NCI-H2196 treated with DMSO at 0.1 percent for 48 hours (cell line): ENCODE results near the gene SLX9.

Experiments used
- DNase-seq: peaks from one replicate; lab custom pipeline; 2025; ENCODE audit not compliant: unreplicated experiment; lab: John Stamatoyannopoulos, UW

Gene SLX9, protein sequence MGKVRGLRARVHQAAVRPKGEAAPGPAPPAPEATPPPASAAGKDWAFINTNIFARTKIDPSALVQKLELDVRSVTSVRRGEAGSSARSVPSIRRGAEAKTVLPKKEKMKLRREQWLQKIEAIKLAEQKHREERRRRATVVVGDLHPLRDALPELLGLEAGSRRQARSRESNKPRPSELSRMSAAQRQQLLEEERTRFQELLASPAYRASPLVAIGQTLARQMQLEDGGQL

DNA sequence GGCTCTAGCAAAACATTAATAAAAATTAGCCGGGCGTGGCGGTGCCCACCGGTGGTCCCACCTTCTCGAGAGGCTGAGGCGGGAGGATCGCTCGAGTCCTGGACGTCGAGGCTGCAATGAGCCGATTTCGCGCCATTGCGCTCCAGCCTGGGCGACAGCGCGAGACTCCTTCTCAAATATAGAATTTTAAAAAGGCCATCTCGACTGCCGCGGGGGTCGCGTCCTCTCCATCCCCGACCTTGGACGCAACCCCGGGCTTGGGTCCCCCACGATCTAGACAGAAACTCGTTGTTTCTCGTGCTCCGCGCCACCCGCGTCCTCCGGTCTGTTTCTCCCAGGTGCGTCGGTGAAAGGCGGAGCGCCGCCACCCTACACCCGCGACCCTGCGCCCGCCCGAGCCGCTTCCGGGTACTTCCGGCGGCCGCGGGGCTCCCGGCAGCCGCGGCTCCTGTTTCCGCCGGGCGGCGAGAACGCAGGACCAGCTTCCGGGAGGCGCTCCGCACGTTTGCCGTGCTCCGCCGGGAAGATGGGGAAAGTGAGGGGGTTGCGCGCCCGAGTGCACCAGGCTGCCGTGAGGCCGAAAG is at the start of gene SLX9:
Gene SLX9 (plus strand): TSS at position 498 of the 584 bp plus-strand sequence. CDS start 29 bp downstream, at position 527.
- peak; percentile 74 for DNase-seq

DNA sequence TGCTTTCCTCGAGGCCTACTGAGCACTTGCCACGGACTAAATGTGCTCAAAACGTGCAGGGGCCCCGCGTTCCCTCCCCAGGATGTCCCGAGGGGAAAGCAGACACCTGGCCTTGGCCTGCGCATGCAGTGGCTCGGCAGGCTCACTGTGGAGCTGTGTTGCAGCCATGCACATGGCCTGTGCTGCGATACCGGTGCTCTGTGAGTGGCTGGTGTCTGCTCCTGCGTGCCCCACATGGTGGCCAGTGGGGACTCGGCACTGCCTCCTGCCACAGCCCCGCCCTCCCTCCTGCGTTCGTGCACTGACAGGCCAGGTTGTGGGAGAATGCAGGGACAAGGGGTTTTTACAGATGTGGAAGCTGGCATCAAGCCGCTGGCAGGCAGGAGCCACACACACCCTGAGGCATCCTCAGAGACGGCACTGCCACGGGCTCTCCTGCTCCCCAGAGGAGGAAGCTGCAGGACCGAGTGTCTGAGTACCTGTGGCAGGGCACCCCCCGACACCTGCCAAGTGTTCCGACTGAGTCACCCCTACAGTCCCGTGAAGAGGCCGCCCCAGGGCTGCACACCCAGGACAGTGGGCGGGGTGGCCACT is 49.4 kb upstream of the SLX9 start:
- DNase-seq = no peak

DNA sequence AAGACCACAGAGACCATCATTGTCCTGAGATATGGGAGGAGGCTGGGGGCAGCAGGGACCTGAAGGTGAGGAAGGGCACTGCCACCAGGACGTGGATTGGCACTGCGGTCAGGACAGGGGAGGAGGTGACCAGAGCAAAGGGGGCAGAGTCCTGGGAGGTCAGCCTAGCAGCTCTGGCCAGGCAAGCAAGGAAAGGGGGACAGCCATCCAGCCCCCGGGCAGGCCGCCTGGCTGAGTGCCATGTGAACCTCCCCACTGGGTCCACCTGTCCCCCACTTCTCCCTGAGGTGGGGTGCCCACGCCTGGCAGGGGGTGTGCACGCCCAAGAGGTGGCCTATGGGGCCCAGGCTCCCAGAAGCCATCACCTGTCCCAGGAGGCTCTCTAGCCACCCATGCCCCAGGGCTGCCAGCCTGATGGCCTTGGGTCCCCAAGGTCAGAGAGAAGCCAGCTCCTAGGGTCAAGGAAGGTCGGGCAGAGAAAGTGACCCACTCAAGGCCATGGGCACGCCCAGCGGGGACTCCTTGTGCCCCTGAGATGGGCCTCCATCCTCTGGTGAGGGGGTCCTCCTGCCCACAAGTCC is 48.8 kb upstream of the SLX9 start:
- no peak for DNase-seq

DNA sequence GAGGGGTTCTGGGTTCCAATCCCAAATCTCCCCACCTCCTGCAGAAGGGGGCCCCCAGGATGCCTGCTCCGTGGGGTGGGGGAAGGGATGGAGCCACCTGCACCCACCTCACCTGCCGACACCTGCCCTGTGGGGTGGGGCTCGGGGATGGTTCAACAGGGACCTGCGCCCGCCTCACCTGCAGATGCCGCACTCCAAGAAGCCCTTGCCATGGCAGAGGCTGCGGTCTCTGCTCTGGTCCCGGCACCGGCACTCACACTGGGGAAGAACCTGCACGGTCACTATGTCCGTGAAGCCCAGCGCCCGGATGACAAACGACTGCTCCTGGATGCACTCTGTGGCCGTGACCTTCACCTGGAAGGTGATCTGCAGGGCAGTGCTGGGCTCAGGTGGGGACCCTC is 48.2 kb upstream of the SLX9 start:
- no peak for DNase-seq

DNA sequence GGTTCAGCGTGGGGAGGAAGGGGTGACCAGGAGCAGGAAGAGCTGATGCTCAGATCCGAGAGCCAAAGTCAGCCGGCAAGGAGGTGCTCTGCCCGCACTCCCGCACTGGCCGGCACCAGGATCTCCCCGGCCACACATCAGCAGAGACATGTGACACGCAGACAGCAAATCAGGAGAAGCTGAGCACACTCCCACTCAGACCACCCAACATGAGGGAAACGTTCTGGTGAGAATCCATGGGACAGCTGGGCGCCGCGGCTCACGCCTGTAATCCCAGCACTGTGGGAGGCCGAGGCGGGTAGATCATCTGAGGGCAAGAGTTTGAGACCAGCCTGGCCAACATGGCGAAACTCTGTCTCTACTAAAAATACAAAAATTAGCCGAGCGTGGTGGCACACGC is 47.7 kb upstream of the SLX9 start:
- no peak for DNase-seq

DNA sequence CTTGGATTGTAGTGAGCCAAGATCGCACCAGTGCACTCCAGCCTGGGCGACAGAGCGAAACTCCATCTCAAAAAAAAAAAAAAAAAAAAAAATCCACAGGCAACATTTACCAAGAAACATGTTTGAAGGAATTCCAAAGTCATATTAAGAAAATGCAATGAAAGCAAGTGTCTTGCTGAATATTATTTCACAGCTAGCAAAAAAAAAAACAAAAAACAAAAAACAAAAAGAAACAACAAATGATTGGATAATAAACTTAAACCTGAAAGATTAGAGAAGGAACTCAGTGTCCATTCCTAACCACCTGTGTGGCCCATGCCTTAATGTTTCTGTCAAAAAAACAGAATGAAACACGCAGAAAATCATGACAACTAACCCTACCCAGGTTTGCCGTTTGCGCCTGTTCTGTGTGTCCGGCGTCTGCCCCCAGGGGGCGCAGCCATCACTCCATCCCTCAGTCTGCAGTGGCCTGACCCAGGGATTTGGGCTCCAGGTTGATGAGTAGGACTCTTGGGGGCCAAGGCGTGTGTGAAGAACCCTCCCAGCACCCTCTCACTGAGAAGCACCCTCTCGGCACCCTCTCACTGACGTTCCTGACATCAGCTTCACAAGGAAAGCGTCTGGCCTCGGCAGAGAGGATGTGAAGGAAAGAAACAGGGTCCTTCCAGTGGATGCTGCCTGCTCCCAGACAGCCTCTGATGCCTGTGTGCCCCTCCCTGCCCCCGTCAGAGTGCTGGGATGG is 47.1 kb upstream of the SLX9 start:
- DNase-seq = no peak

DNA sequence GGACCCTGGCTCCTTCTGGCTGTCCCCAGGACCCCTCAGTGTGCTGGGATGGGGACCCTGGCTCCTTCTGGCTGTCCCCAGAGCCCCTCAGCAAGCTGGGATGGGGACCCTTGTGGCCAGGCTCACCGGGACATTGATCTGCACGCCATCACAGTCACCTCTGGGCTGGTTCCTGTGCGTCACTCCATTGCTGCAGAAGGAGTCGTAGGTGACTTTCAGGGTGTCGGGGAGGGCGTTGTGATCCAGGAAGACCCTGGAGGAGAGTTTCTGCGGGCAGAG is 46.6 kb upstream of the SLX9 start:
- DNase-seq = no peak

DNA sequence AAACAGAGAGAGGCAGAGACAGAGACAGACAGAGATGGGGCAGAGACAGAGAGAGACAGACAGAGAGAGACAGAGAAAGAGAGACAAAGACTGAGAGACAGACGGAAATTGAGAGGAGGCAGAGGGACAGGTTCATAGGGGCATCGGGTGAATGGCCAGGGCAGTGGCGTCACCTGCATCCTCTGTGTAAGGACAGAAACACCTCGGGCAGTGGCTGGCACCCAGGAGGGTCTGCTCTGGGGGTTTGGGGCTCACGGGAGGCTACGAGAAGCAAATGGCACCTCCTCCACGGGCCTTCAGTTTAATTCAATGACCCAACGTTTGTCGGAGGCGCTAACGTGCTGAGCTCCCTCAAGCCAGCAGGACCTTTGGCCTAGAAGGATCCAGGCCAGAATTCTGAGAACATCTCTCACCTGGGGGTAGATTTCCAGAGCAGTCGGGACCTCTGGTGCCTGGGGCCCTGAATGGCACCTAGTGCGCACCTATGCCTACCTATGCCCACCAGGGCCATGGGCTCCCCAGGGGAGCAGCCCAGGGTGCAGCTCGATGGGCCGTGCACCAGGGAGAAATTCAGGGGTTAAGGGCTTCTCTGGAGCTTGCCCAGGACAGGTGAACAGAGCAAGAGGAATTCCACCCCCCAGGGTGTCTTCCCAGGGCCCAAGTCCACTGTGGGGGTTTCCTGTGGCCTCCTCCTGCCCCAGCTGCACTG is 45.7 kb upstream of the SLX9 start:
- no peak for DNase-seq

DNA sequence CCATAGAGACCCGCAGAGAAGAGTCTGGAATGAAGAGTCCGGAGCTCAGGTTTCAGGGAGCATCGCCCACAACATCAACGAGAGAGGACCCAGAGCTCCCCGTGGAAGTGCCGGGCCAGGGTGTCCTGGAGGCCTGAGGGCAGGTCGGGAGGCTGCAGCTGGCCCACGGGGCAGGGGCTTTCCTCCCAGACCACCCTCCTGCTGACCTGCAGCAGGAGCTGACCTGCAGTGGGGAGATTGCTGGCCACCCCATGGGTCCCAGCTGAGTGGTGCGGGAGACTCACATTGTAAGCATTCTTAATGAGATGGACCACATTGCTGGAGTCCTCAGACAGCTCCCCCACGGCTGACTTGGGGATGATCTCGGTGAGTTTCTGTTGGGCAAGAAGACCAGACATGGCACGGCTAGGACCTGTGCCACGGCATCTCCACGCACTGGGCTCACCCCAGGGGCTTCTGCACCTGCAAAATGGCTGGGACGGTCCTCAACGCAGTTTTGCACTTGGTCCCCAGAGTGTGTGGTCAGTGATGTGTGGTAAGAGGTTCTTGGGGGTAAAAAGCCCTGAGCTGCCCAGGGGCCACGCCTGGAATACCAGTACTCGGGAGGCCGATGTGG is 45.0 kb upstream of the SLX9 start:
- no peak for DNase-seq

DNA sequence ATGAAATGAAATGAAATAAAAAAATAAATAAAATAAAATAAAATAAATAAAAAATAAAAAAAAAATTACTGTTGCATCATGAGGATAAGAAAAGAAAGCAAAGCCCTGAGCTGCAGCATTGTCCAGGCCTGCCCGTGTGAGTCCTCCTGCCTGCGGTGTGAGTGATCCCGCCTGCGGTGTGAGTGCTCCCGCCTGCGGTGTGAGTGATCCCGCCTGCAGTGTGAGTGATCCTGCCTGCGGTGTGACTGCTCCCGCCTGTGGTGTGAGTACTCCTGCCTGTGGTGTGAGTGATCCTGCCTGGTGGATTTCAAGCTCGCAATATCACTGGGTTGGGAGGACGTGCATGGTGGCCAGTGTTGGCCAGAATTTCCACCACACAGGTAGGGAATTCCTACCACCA is 44.0 kb upstream of the SLX9 start:
- DNase-seq = no peak

DNA sequence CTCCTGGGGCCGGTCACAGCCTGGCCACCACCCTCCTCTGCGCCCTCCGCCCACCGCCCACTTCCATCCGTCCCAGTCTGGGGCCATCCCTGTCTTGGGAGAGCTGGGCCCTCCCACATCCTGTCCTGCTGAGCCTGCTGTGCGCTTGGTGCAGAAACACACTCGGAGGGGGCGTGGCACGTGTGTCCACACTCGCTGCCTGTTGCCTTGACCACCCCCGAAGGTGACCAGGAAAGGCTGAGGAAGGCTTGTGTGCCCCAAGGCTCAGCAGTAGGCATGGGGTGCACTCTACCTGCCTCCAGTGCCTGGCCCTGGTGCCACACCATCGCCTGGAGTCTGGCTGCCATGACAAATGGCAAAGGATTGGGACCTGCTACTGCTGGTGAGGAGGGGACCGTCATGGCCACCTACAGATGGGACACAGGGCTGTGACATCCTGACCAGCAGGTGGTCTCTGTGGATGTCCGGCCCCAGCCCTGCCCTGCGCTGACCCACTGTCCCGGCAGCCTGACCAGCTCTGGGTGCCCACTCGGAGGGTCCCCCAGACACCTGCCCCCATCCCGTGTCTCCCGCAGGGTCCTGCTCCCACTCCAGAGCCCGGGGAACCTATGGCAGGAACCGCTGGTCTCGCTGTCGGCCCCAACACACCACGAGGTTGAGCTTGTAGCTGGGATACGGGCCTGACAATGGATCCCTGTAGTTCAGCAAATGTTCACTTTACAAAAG is 43.1 kb upstream of the SLX9 start:
- DNase-seq = no peak

DNA sequence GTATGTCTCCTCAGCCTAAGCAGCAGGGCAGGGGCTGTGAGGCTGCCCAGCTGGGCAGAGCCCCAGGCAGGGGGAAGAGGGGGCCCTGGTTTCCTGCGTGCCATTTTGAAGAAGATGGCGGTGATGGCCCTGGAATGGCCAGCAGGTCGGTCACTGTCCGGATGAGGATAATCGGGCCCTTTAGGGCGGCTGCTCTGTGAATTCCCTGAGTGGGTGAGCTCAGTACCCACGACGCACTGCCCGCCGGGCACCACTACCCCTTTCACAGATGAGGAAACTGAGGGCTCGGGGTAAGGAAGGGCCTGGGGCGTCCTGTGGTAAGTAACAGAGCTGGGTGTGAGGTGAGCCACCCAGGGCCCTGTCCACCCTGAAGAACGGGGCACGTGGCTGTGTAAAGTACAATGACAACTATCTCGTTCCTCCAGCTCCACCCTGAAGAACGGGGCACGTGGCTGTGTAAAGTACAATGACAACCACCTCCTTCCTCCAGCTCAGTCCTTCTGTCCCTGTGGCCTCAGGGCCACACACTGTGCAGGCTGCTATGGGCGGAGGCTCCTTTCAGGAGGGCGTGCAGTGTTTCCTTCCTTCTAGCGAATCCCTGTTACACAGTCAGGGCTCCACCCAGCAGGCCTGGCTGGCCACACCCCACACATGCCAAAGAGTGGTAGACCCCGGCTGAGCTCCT is 42.4 kb upstream of the SLX9 start:
- no peak for DNase-seq

DNA sequence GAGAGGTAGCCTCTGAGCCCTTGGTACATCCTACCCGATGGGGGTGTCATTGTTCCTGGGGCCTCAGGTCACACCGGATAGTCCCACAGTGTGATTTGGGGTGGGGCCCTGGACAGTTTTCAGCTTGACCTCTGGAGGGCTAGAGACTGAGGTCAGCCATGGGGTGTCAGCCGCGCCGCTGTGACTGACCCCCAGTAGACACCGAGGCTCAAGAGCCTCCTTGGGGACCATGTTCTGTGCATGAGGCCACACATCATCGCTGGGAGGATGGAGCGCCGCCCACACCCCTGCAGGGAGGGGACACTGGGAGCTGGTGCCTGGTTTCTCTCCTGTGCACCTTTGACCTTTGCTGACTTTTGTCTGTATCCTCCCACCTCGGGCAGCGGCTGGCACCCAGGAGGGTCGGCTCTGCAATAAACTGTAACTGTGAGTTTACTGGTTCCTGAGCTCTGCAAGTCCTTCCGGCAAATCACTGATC is 41.8 kb upstream of the SLX9 start:
- DNase-seq = no peak

DNA sequence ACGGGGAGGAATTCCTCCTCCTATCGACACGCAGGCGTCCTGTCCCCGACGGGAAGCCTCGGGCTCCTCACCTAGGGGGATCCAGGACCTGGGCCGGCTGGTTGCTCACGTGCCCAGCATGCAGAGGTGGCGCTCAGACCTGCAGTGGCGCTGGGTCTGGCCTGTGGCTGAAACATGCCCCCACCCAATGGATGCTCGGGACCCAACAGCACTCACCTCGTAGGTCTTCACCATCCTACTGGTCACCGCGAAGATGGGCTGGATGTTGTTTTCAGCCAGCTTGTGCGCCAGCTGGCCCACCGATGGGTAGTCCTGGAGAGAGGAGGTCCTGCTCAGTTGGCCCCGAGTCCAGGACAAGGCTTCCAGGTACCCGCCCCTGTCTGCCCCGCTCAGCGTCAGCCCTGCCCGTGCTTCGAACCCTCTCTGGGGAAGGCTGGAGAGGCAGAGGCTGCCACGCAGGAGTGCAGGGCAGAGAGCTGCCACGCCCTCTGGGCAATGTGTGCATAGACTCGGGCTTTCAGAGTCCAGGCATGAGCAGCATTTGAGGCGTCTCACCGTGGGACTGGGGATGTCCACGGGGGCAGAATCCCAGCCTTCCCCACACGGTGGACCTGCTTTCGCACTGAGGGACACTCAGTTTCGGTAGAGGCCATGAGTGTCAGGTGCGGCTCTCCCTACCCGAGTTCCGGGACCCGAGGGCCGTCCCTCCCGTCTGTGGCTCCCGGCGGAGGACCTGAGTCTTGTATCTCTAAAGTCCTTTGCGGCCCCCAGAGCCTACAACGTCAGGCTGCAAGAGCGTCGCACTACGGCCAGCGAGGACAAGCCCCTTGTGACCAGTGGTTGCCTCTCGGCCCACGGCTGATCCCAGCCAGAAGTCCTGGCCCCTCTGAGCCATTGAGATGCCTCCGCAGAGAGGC is 40.7 kb upstream of the SLX9 start:
- DNase-seq = no peak

DNA sequence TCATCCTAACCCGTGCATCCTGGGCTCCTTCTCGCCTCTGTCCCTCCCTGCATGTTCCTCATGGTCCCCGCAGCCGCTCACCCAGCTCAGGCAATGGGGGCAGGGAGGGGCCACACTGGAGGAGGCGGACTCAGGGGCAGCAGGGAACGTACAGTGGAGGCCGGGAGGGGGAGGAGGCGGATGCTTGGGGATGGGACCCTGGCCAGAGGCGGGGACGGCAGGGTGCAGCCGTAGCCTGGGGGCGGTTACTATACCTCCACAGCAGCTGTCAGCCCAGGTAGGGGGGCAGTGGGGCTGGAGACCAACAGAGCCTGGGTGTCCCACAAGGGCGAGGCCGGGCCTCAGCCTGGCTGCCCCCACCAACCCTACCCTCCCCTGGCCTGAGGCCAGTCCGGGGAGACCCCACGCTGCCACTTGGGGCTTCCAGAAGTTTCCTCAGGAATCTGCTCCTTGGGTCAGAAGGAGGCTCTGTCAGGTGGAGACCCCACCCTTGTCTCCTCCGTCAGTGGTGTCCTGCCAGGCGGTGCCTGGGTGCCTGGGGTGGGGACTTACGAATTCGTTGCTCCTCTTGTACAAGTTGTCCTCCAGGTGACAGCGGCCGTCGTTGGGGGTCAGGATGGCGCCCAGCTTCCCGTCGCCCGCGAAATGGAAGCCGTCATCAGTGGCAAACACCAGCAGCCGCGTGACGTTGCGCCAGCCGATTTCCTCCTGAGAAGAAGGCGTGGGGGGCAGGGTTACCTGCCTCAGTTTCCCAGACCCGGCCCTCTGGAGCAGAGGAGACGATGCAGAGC is 39.9 kb upstream of the SLX9 start:
- DNase-seq = no peak

DNA sequence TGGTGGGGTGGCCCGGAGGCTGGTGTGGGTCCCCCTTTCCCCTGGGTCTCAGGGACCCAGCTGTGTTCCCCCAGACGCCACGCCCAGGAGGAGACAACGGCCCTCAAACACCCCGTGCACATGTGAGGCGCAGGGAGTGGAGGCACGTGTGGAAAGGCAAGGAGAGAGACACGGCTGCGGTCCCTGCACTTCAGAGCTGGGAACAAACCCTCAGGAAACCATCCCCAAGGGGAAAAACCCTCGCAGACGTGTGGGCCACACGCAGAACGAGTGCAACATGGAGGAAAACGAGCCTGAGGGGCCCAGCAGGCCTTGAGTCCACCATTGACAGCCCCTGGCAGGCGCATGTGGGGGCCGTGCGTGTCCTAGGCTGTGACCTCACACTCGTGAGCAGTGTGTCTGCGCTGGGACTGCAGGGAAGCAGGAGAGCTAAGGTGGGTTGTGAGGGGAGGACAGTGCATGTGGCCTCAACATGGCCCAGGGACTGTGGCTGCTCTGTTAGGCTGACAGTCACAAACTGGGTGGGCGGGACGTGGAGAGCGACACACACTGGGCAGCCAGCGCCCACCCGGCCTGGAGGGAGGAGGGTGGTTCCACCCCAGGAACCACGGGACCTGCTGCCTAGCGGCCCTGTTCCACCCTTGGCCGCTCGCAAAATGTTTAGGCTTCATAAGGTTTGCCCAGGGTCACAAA is 39.1 kb upstream of the SLX9 start:
- DNase-seq = no peak
